Colon (tissue), 2 donors: ENCODE data around the gene SEC31B.

Experiments
- FAIRE-seq: peaks from 2 replicates; lab custom pipeline; 2012; peaks lifted over from hg19 to GRCh38; lab: Jason Lieb, UNC
- donor health status: control.
- donor health status: control.

Gene SEC31B

DNA sequence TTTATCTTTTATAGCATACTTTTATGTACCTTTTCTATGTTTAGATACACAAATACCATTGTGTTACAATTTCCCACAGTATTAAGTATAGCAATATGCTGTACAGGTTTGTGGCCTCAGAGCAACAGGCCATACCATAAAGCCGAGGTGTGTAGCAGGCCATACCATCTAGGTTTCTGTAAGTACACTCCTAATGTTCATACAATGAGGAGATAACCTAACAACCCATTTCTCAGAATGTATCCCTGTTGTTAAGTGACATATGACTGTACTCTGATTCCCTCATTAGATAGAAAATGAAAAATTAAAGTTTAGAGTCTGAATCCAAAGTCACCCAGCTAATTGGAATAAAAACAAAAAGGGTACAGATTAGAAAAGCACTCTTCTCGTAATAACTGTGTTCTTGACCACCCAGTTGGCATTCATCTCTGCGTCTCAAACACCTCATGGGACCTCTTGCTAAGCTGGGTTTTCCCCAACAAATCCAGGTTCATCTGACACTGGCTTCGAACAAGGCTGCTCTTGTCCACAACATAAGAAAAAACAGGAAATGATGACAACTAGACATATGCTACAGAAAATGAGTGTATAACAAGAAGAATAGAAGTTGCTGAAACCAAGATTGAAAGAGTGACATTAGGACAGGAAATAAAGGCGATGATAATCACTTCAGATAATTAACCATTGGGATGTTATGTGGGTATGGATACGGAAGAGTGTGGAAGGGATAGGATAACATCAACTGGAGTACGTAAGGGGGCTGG is 8.6 kb upstream of the SEC31B start:
- no peak for FAIRE-seq

DNA sequence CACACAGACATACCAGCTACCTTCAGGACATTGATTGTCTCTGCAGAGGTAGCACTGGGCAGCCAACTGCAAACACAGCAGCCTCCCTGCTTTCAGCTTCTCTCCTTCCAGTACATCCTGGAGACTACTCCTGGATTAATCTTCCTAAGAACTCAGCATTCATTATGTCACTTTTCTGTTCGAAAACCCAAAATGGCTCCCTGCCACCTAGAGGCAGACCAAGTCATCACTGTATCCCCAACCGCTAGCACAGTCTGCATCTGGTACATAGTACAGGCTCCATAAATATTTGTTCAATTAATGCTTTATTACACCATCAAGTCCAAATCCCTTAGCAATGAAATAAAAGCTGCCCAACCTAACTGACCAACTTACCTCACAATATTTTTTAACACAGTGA is 5.0 kb upstream of the SEC31B start:
- FAIRE-seq: no peak

DNA sequence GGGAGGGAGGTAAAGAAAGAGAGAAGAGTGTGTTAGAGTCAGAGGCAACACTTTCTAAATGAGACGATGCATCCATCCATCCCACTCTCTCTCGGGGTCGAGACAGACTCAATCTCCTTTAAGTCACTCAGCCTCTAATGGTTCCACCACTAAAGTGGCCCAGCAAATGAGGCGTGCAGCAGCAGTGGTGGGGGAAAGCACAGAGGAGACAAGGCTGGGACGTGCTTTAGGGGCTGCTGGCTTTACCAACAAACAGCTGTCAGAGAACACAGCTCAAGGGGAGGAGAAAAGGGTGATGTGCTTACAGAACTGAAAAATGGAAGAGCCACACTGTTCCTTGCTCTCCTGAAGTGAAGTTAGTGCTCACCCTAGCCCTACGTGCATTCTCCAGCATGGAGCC is 4.5 kb upstream of the SEC31B start:
- FAIRE-seq: no peak

DNA sequence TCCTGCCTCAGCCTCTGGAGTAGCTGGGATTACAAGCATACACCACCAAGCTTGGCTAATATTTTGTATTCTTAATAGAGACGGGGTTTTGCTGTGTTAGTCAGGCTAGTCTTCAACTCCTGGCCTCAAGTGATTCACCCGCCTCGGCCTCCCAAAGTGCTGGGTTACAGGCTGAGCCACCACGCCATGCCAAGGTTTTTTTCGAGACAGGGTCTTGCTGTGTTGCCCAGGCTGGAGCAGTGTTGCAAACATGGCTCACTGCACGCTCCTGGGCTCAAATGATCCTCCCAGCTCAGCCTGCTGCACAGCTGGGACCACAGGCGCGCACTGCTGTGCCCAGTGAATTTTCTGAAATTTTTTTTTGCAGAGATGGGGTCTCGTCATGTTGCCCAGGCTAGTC is 3.3 kb upstream of the SEC31B start:
- FAIRE-seq: no peak

DNA sequence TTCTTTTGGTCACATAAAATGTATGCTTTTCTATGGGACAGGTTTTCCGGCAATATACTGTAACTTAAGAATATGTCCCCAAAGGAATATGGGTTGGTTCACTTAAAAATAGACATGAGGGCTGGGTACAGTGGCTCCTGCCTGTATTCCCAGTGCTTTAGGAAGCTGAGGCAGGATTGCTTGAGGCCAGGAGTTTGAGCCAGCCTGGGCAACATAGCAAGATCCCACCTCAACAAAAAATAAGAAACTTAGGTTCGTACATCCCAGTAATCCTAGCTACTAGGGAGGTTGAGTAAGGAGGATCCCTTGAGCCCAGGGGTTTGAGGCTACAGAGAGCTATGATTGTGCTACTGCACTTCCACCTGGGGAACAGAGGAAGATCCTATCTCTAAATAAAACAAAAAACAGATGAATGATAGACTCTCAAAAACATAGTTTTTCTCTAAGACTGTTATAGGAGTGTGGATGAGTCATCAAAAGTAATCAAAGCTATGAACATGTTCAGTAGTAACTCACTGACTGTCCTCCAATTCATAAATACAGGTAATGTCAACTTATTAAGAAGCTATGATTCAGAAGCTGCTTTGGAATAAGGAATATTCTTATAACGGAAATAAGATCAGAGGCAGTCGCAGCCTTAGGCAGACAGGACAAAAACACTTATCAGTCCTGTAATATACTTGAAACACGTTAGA is 2.6 kb upstream of the SEC31B start:
- no peak for FAIRE-seq

DNA sequence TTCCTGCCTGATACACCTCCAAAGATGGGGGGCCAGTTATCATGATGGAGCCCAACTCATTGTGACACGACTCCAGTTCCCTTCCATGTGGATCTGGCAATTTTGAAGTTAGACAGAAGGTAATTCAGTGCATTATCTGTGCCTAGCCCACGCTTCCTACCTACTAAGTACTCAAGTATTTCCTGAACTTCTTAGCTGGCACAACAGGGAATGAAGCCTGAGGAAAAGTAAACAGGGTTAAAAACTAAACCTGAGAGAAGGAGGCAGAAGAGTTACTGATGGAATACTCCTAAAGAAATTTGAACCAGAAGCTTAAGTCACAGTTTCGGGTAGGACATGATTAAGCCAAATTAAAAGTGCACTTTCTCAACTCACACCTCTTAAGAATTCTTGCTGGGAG is 1.1 kb upstream of the SEC31B start:
- no peak for FAIRE-seq

DNA sequence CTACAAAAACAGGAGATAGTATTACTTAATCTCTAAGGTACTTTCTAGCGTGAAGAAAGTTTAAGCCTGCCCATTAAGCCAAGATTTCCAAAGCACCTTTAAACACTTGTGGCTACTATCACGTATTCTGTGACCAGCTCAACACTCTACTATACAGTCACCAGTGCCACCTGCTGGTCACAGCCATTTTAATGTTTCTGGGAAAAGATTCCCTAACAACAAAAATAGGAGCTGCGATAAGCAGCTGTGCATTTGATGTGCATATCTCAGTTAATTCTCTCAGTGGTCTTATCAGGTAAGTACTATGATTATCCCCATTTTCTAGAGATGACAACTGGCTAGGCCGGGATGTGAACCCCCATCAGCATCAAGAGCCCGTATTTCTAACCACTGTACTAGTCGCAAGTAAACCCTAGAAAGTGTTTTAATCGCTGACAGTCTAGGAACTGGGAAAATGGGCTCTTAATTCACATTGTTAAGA is 860 bp downstream of the SEC31B start:
- no peak for FAIRE-seq

DNA sequence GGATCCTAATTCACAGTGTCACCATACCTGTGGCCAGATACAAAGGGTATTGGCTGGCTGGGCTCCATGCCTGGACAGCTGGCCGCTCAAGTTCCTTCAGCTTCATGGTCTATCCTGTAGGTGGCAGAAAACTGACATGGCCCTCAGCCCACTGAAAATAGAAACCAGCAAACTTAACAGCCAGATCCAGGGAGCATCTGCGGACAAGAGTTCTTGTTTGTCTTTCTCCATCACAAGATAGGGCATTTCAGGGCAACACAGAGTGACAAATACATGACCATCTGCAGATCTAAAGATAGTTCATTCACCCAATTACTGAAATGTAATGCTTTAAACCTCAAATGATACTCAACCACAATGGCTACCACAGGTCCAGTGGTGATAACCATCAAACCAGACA is 2.8 kb downstream of the SEC31B start:
- no peak for FAIRE-seq

DNA sequence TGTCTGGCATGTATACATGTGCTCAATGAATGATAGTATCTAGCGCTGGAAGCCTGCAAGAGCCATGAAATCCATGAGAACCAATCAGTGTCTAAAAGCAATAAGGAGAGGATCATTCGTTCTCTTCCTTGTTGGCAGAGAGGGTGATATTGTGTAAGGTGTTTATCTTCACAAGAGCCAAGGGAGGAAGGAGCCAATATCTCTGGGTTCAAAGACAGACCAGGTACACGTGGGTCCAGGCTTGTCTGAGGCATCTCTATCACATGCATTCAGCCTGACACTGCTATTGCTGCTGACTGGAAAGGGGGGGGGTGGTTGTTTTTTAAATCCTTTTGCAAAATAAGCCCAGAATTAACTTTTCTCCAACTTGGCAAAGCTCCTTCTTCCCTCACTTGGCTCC is 4.0 kb downstream of the SEC31B start:
- no peak for FAIRE-seq

DNA sequence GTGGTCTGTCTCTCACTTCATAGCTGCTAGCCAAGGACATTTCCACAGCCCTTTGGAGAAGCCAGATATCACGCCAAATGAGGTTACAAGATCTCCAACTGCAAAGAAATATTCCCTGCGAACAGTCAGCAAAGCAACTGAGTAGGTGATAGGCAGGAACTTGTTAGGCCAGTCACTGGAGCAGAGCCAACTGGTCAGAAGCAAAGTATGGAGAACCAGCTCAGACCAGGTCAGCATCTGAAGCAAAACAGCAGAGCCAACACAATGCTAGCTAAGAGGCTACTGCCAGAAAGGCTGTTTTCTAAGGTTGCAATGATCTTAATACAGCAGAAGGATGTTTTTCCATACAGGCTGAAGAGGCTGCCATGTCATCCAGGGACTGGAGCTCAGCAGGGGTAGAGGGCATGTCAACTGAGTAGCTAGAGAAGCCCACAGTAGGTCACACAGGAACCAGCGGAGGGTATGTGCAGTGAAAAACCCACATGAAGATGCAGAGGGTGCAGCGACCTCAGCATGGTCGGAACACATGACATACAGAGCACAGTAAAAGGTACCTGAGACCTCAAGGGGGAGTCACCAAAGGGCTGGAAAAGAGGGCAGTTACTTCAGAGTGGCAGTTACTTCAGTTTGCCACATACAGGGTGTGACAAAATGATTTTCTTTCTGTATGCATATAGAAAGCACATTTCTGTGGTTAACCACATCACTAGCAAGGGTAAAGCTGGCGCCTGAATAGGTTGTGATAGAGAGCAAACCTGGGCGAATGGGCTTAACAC is 8.9 kb downstream of the SEC31B start:
- FAIRE-seq: no peak

DNA sequence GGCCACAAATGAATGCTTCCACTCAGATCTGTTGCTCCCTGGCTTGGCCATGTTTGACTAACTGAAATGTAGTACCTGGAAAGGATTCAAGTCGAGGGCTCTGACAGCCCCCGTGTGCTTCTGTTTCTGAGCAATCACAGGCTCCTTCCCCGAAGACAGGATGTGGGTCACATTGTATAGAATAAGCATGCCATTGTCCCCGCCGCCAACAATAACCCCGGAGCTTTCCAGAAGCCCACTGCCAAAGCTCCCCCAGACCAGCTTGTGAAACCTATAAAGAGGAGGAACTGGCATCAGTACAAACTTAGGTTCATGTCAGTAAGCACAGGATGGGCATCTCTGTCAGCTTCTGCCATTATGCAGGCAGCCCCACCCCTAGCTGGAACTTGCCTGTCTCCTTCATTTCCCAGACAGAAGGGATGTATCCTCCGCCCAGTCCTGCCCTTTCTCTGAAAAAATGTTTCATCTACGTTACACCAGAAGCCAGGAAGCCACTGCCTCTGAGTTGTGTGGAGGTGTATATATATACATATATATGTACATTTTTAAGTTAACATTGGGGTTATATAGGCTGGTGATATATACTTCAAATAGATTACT is 10.3 kb downstream of the SEC31B start:
- FAIRE-seq: no peak

DNA sequence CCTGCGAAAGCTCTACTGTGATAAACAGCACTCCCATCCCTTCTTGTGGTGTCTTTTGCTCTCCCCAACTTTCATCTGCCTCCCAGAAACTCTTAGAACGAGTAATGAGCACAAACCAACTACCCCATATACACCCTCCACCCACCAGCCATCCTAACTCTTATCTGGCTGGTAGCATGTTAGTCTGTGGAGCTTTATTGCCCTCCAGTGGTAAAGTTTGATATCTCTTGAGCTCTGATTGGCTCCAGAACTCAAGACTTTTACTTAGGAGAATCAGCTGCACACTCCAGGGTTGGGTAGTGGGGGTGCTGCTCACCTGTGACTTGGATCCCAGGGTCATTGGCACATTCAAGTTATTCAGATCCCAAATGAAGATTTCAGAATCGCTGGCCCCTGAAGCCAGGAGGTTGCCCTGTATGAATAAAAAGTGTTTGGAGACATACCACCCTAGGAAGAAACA is 10.9 kb downstream of the SEC31B start:
- FAIRE-seq: no peak

DNA sequence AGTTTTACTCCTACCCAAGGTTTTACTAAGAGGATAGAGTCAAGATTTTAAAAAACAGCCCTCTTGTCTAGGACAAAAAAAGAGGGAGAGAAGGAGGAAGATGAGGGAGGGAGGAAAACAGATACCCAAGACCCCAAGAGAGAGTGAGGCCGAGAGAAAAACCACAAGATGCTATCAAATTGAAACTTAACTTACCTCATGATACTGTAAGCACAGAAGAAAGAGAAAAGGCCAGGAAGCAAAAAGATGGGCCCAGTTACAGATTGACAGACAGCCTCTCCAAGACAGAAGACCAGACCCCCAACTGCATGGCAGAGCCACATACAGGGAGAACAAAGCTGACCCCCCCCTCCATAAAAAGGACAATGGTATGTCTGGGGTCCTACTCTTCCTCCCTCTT is 11.4 kb downstream of the SEC31B start:
- no peak for FAIRE-seq

DNA sequence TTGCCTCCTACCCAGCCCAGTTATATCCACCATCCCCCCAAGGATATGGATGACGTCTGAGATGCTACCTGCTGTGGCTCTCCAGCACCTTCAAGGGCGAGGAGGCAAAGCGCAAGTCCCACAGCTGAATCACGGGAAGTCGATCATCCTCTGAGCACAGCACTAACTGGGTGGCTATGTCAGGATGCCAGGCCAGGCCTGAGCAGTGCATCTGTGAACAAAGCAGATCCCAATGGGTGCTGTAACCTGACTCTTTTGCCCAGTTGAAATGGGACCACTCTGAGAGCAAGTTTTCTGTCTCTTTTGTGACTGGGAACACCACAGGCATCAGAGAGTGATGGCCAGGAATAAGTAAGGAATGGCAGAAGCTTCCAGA is 12.3 kb downstream of the SEC31B start:
- no peak for FAIRE-seq

DNA sequence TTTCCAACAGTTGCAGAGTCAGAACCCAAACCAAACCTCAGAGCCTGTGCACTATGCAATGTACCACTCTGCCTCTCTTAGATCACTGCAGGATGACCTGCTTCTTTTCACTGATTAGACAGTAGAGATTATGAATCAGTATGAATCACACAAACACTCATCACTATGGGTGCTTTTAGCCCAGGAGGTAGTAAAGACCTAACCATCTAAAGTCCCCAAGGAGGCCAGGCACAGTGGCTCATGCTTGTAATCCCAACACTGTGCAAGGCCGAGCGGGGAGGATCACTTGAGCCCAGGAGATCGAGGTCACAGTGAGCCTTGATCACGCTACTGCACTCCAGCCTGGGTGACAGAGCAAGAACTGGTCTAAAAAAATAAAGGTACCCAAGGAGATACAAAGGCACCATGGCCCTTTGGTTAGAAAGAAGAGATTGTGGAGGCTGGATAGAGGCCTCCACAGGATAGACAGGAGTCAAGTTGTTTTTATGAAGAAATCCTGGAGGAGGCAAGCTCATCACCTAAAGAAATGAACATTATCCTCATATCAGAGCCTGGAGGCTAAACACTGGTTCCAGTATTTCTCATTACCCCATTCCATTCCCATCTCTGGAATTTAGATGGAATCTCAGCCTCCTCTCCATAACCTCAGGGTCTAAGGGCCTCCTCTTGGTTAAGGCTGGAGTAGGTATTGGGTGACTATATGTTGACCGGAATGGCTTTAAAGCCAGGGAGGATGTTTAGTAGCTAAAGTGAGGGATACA is 12.9 kb downstream of the SEC31B start:
- FAIRE-seq: no peak

DNA sequence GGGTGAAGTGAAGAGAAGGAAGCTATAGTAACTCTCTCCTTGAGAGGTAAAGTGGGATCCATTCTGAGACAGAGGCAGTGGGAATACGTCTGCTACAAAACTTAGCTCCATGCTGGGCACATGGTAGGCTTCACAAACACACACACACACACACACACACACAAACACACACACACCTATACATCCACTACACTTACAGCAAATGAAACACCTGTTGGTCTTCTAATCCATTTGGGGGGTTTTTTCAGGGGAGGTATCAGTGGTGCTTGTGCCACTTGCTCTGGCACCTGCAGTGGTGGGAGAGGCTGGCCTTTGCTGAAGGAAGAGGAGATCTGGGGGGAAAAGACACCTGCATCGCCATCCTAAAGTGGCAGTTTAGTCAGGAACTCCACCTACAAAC is 14.5 kb downstream of the SEC31B start:
- no peak for FAIRE-seq

DNA sequence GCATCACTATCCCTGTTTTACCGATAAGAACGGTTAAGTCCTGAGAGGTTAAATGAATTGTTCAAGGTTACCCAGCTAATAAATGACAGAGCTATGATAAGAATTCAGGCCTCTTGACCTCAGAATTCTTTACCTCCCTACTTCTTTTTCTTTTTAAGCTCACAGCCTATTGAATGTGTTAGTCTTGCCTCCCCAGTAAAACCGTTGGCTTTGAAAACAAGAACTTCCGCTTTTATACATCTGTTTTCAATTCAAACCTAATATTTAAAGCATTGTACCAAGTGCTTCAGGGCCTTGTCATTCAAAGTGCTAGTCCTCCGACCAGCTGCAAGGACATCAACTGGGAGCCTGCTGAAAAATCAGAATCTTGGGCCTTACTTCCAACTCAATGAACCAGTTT is 15.6 kb downstream of the SEC31B start:
- no peak for FAIRE-seq

DNA sequence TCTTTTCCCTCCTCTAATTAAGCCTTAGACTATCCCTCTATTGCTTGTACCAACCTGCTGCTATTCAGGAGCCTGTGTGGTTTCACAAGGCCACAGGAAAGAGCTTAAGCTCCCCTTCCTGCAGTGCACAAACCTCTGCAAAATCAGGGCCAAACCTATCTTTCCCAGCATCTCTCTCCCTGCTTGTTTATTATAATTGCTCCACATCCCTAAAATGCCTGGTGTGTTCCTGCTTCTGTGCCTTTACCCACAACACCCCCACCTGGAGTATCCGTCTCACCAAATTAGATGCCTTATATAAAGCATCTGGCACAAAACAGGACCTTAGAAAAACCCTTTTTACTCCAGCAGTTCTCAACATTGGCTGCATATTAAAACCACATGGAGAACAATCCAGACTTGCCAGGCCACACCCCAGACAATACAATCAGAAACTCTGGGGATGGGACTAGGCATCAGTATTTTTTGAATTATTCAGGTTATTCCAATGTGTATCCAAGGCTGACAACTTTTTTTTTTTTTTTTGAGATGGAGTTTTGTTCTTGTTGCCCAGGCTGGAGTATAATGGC is 16.7 kb downstream of the SEC31B start:
- FAIRE-seq: no peak

DNA sequence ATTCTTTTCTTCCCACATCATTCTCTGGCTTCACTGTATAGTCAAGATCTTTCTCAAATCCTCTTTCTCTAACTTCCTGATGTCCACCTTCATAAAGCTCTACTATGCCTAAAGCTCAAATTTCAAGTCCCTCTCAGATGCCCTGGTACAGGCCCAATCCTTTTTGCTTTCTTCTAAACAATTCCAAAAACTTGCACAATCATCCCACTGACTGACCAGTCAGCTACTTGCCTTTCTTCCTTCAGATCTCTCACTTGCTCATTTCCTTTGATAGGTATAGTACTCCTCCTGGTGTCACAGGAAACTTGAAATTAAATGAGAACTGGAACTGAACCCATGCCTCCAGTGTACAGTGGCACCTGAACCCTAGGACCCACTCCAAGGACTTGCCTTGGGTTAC is 18.2 kb downstream of the SEC31B start:
- no peak for FAIRE-seq

DNA sequence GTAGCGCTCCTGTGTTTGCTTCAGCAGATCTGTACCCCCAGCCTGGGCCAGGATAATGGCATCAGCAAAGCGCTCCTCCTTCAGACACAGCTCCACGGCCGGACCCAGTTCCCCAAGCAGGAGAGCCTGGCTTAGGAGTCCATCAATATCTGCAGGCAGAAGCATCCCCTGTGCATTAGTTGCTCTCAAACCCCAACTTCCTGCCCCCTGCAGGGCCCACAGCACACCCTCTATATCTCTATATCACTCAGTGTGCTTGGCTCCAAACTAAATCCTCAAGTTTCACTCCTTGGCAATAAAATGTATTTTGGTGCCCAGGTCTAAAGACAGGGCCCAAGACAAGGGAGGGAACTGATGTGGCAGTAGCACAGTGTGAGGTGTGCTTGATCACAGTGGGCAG is 21.6 kb downstream of the SEC31B start:
- no peak for FAIRE-seq

DNA sequence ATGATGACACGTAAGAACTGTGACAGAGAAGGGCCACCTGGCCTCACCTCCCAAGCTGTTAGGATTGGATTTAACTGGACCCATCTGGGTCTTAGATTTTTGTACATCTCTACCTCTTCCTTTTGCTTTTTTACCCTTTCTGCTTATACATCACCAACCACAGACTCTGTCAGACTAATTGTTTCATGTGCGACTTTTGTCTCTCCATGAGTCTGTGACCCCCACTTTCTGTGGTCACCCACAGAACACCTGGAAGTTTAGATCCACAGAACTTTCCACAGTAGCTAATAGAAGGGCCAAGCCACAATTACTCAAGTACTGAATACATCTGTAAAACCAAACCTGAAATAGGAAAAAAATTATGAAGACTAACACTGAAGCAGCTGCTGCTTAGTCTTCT is 23.1 kb downstream of the SEC31B start:
- no peak for FAIRE-seq

DNA sequence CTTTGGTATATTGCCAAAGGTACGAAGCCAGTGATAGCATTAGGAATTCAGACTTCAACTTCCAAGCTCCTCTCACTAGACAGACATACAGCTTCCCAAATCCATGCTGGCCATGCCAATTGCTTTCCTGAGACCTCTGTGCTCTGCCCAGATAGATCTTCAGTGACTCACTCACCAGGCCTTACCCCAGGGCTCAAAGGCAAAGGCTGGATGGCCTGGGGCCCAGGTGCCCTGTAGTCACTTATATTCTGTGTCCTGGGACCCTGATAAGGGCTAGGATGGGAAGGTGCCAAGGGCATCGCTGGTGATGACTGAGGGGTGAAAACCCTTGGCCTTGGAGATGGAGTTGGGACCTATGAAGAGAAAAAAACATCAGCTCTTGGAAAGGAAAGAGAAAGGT is 29.1 kb downstream of the SEC31B start:
- no peak for FAIRE-seq
